ENCODE measurements around the gene VWA3A.
"Not testable (repeated sequence)": the region's sequence is repeated elsewhere in the genome, so short reads cannot be mapped to it uniquely, and the experiment has no call there.

VWA3A gene

DNA sequence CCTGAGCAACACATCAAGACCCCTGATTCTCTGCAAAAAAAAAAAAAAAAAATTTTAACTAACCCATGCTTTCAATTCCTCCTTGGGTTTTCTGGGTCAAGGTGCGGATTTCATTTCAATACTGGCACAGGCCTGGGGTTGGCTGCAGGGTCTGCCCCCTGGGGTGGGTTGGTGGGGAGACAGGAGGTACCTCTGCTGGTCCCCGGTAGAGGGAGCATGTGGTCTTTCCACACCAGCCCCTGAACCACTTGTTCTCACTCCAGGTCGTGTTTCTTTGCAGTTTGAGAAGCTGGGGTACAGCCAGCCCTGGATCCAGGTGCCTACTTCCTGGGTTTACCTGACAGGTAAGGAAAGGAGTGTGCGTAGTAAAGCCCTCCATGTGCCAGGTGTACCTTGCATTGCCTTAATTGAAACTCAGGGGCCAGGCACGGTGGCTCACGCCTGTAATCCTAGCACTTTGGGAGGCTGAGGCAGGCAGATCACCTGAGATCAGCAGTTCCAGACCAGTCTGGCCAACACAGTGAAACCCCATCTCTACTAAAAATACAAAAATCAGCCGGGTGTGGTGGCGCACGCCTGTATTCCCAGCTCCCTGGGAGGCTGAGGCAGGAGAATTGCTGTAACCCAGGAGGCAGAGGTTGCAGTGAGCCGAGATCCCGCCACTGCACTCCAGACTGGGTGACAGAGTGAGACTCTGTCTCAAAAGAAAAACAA, 91.7 kb downstream of the VWA3A start:
- DNase-seq (ENCODE audit: low read depth, low spot score): no peak

DNA sequence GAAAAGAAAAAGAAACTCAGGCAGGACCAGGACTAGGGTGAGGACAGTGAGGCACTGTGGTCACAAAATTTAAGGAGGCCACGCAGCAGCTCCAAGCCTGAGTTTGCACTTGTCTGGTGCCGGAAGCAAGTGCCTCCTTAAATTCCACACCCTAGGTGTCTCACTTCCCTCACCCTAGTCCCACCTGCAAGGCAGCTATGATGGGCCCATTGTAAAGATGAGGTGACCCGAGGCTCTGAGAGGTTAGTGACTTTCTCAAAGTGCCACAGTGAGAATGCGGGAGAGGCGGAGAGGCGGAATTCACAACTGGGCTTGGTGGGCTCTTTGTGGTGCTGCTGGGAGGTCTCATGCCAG, 92.3 kb downstream of the VWA3A start:
- DNase-seq (ENCODE audit: low read depth, low spot score): no peak

DNA sequence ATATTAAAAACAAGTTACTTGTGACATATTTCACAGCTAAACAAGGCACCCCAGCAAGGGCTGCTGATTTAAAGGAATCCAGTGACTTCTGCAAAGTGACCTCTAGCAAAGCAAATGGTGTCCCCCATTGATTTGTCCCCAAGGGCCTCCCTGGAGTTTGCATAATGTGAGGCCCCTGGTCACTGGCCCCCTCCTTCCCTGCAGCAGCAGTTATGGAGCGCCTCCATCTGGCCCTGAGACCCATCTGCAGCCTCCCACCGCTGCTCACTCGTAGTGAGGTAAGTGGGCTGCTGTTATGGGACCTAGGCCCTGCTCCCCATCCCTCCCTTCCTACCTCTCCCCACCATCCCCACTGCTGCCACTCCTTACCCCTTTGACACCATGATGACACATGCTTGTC, 94.2 kb downstream of the VWA3A start:
- no peak for DNase-seq (ENCODE audit: low read depth, low spot score)

DNA sequence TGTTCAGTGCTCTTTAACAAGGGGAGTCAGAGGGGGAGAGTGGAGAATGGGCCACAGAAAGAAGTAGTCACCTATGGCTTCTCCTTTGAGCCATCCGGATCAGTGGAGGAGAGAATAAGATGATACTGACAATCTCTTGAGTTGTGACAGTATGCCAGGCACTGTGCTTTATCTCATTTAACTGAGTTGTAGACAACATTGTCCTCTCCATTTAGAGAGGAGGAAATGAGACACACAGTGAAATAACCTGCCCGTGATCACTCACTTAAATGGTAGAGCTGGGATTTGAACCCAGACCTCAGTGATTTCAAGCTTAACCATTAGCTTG, 95.9 kb downstream of the VWA3A start:
- DNase-seq (ENCODE audit: low read depth, low spot score): no peak

DNA sequence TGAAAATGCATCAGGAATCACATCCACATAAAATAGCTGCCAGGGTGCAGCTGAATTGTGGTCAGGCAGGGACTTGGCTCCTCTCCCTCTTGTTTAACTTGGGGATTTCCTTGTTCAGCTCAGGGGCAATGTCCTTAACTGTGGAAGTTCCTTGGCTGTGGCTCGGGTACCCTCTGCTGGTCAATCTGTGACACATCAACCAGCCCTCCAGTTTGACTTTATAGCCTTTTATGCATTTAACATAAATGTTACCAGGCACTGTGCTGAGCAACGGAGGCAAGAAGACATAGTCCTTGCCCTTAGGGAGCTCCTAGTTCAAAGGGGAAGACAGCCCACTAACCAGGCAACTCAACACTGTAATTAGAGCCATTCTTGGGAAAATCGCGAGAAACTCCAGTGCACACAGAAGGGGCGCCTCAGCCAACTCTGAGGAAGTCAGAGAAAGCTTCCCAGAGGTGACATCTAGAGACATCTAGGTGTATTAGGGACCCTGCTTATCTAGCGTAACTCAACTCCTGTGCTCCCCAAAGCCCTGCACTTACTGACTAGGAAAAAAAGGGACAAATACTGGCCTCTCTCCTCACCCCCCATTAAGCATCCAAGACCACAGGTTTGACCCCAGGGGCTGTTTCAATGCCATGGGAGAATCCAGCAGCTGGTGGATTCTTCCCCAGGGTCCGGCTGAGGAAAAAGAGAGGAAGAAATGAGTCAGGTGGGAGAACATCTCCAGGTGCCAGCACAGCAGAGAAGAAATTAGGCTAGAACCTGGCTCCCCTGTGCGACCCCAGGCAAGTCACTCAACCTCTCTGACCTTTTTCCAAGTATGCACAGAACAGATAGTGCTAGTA, 96.5 kb downstream of the VWA3A start:
- peak; percentile 43 for DNase-seq (ENCODE audit: low read depth, low spot score)

DNA sequence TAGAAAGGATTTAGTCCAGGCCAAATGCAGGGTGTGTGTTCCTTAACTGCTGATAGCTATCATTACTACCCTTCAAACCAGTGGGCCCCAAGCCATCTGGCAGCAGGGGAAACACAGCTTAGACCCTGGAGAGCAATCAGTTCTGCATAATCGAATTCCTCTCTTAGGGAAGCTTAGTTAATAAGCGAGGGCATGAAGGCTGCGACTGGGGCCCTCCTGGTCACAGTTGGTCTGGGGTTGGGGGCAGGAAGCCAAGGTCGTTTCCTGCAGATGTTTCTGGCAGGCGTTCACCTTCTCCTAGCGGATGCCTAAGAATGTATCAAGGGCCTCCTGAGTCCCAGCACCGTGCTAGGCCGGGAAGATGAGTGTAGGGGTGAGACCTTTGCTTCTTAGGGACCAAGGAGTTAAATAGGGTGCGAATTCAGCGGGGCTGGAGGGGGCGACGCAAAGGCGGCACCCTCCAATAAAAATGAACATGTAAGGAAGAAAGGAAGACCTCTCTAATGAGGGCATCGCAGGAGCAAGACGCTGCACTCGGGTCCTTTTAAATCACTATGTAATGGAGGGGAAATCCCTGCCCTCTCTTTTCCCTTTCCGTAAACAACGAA, 97.2 kb downstream of the VWA3A start:
- no peak for DNase-seq (ENCODE audit: low read depth, low spot score)

DNA sequence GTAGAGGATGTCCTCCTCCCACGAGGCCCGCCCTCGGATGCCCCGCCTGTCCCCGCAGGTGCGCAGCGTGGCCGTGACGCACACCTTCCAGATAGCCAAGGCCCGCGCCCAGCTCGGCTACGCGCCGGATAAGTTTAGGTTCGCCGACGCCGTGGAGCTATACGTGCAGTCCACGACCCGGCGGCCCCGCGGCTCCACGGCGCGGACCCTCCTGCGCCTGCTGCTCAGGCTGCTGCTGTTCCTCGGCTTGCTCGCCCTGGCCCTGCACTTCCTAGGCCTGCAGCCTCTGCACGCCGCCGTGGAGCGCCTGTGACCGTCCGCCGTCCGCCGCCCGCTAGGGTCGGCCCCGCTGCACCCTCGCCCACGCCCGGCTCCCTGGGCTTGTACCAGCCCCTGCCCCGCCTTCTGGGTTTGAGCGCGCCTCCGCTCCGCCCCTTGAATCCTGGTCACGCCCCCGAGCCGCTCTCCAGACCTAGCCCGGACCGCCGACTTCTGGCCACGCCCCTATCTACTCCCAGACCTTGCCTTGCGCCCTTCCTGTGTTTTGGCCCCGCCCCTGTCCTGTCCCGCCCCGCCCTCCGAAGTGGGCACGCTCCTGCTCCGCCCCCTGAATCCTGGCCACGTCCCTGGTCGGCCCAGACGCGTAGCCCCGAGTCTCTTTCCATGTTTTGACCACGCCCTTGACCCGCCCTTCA, 97.9 kb downstream of the VWA3A start:
- peak; percentile 80 for DNase-seq (ENCODE audit: low read depth, low spot score)

DNA sequence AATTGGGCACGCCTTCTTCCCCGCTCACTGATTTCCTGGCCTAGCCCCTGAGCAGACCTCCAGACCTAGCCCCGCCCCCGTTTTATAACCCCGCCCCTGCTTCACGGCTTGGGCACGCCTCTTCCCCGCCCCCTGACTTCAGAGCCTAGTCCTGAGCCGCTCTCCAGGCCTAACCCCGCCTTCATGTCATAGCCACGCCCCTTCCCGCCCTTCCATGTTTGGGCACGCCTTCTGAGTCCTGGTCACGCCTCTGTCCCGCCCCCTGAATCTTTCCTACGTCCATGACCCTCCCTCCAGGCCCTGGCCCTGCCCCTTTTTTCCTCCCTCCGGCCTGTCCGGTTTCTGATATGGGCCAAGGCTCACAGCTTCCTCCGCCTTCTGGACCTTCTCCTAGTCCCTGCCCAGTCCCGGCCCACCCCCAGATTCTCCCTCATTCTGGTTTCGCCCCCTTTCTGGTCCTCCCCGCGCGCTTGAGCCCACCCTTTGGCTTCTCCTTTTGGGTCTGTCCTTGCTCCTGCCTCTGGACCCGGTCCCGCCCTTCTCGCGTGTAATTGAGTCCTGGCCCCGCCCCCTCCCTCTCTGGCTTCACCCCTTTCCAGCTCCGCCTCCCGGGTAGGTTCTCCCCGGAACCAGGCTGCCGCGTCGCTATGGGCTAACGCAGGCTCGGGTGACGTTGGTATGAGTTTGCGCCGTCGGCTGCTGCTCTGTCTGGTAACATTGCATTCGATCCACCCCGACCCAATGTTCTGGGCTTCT, 98.6 kb downstream of the VWA3A start:
- DNase-seq (ENCODE audit: low read depth, low spot score): peak; percentile 99

DNA sequence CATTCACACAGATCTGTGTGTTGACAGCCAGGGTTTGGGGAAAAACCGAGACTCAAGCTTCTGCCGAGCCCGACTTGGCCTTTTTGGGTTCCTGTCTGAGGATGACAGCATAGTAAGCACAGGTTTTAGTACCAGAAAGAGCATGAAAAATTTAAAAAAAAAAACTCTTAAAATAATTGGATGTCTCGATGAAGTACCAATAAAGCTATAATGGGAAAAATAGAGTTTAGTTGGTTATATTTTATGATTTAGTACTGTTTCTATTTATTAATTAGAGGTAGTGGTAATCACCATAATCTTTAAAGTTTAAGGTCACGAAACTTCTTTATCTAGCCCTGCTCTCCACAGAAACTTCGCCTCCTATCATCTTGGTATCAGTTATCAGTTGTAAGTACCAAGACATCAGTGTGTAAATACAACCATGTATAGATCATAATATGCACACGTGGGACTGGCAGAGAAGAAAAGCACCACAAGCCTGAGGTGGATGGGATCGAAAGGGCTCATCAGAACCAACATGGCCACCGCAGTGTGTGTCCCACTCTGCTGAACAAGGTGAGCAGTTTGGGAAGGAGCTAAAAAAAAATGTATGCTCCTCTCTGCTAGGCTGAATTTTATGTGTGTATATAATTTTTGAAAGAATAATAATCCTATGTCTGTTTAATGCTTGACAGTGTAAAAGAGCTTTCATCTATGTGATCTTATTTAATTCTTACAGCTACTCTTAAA, 99.4 kb downstream of the VWA3A start:
- no peak for DNase-seq (ENCODE audit: low read depth, low spot score)

DNA sequence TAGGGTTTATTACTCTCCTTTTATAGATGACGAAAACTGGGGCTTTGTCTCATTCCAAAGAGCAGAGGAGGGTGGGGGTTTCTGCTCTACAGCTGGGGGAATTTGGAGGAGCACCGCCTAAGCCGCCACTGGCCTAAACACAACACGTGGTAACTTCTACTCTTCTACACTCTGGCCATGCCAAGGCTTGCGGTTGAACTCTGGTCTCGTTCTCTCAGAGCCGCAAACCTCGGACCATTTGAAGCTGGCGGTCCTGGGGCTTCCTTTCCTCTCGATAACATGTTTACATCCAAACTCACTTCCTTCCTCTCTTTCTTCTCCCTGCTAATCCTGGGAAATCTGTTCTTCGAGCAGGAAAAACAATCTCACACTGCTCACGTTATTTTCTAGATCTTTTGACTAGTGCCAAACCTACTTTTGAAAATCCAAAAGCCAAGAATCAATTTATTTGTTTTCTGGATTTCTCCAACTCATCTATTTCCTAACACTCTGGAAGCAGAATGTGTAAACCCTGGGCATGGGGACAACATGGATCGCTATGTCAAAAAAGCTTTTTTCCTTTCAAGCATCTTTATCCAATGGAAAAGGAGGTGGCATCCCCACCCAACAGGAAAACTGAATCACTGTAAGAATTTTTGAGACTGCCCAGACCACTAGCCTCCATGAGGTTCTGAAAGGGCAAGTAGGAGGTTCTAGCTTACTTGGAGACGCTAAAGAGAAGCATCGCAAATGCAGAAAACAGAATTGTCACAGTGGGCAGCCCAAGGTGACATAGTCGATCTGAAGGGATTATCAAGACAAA, 100.1 kb downstream of the VWA3A start:
- peak; percentile 52 for DNase-seq (ENCODE audit: low read depth, low spot score)

DNA sequence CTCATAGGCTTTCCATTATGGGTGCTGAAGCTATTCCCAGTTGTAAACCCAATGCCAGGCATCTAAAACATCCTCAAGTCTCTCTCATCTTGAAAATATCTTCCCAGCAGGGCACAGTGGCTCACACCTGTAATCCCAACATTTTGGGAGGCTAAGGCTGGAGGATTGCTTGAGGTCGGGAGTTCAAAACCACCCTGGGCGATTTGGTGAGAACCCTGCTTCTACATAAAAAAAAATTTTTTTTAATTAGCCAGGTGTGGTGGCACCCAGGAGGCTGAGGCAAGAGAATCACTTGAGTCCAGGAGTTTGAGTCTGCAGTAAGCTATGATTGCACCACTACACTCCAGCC, 100.7 kb downstream of the VWA3A start:
- DNase-seq (ENCODE audit: low read depth, low spot score): no peak

DNA sequence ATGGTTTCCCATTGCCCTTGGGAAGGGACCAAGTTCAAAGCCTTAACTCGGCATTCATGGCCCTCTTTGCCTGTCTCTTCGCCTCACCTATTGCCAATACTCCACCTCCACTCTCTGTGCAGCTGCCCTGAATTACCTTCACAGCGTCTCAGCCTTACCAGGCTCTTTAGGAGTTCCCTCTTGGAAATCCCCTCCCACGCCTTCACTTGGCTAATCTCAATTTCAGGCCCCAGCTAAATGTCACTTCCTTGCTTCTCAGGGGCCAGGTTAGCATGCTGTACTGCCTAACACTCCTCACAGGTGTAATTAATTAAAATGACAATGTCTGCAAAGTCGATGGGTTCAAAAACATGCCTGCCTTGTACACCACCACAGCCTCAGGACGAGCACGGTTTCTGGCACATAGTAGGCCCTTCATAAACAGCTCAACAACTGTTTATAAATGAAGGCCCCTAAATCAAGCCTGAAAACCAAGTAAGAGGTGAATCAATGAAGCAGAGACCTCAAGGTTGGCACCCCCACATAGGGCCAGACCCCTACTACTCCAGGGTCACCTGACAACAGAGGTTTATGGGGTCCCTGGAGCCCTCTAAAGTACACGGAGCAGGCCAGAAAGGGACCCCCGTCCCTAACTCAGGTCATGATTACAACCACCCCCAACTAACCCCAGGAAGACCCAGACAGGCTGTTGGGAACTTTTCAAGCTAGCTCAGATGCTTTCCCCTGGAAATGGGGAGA, 102.5 kb downstream of the VWA3A start:
- DNase-seq (ENCODE audit: low read depth, low spot score): no peak

DNA sequence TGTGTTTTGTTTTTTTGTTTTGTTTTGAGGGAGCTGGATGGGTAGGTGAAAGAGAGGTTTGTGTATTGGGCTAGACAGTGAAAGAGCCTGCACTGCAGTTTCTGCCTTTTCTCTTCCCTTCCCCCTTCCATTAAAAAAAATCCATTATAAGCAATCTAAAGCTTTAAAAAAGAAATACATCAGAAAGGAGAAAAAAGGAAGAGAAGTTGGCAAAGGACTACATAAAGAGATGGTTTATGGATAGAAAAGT, 103.0 kb downstream of the VWA3A start:
- no peak for DNase-seq (ENCODE audit: low read depth, low spot score)

DNA sequence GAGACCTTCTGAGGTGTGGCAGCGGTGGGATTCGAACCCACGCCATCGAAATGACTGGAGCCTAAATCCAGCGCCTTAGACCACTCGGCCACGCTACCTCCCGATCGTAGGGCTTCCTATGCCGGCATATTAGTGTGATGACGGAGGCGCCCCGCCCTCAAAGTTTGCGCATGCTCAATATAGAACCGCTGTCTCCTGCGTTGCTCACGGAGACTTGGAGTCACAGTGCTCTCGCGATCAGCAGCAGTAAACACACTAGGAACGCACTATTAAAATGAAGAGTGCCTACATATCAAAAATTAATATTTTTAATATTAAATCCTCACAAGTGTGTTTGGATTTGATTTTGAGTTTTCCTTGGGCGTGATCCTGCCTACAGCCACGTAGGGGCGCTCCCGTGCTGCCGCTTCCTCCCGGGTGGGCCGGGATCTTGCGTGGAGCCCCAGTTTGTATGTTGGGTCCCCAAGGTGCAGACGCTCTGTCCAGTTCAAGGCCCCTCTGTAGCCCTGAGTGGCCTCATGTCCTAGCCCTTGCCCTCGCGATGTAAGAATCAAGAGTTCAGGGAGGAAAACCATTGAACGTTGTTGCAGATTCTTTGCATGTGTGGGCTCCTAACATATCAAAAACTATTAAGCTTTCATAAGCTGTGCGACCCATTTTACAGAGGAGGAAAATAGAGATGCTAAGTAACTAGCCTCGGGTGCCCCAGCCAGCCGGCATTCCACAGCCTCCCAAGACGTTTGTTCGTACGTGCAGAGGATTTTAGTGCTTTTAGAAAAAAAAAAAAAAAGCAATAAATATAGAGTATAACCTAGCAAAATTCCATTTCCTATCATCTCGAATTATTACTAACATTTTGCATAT, 103.6 kb downstream of the VWA3A start:
- peak; percentile 82 for DNase-seq (ENCODE audit: low read depth, low spot score)

DNA sequence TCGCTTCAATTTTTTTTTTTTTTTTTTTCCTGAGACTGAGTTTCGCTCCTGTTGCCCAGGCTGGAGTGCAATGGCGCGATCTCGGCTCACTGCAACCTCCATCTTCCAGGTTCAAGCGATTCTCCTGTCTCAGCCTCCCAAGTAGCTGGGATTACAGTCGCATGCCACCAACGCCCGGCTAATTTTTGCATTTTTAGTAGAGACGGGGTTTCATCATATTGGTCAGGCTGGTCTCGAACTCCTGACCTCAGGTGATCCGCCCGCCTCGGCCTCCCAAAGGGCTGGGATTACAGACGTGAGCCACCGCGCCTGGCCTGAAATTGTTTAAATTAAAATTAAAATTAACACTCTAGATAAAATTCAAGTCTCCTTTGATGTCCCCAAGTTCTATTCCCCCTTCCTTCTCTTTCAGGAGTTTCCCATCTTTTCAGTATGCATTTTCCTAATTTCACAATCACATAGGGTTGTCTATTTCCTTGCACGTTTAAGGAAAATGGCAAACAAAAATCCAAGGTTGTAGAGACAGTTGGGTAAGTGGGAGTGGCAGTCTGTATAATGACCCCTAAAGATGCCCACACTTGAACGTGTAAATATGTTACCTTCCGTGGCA, 104.3 kb downstream of the VWA3A start:
- not testable (repeated sequence) for DNase-seq (ENCODE audit: low read depth, low spot score)

DNA sequence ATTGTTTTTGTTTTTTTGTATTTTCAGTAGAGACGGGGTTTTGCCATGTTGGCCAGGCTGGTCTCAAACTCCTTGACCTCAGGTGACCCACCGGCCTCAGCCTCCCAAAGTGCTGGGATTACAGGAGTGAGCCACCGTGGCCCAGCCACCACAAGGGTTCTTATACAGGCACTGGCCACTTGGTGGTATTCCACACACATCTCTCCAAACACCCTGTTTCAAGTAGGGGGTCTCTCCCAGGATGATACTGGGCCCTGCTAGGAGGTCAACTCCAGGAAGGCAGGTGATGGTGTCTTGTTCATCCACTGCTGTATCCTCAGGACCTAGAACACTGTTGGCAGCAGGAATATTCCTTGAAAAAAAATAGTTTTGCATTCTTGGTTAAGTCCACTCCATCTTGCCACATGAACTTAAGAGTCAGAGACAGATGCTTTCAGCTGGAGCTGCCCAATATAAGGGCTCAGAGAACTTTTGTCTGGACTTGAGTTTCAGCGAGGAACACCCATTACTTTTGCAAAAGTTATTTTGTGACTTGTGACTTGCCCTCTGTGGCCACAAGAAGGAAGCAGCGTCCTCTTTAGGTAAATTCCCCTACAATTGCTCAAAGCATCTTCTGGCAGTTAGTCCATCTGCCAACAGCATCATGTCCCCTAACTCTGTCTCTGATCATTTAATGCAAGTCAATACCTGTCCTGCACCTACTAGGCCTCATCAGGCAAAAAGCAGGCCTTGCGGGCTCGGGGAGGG, 106.4 kb downstream of the VWA3A start:
- DNase-seq (ENCODE audit: low read depth, low spot score): no peak

DNA sequence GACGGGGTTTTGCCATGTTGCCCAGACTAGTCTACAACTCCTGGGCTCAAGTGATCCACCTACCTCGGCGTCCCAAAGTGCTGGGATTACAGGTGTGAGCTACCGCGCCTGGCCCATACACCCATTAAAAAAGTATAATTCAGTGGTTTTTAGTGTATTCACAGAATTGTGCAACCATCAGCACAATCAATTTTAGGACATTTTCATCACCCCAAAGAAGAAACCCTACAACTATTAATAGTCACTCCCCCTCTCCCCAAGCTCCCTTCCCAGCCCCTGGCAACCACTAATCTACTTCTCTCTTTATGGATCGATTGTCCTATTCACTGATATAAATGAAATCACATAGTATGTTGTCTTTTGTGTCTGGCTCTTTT, 109.9 kb downstream of the VWA3A start:
- DNase-seq (ENCODE audit: low read depth, low spot score): no peak

DNA sequence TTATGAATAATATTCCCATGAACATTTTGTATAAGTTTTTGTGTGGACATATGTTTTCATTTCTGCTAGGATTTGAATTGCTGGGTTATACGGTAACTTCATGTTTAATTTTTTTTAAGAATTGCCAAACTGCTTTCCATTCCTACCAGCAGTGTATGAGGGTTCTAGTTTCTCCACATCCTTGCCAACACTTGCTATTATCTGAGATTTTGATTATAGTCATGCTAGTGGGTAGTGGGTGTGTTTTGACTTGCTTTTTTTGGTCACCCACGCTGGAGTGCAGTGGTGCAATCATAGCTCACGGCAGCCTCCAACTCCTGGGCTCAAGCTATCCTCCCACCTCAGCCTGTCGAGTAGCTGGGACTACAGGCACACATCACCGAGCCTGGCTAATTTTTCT, 110.8 kb downstream of the VWA3A start:
- DNase-seq (ENCODE audit: low read depth, low spot score): no peak
